NCI-H82 treated with DMSO at 0.1 percent for 48 hours (cell line): ENCODE measurements around the gene PCNX2.

Experiments used
- DNase-seq: peaks from one replicate; lab custom pipeline; 2025; ENCODE audit not compliant: unreplicated experiment; lab: John Stamatoyannopoulos, UW

The PCNX2 gene

DNA sequence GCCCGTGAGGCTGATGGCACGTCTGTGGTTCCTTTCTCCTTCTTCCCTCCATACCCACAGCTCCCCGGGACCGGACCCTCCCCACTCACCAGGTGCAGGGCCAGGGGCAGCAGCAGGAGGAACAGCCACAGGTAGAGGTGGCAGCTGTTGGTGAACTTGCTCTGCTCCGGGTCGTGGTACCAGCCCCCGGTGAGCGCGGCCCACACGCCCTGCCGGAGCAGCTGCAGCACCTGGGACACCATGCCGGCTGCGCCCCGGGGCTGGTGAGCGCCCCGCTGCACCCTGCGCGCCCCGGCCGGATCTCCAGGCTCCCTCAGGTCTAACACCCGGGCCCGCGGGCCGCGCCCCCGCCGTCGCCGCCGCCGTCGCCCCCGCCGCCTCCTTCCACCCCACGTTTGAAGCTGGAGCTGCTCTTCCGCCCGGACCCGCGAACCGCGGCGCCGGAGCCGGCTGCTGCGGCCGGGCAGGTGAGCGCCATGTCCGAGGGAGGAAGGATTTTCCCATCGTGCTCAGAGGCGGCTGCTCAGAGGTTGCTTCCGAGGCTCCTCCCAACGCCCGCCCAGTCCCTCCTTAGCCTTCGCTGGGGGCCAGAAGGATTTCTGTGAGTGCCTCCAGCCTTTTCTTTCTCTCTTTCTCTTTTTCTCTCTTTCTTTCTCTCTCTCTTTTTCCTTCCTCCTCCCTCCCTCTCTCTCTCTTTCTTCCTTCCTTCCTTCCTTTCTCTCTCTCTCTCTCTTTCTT is at the start of gene PCNX2:
Gene PCNX2 (minus strand): TSS at position 489 of the 738 bp plus-strand sequence. CDS start 247 bp downstream, at position 242.
- peak; percentile 8 for DNase-seq

DNA sequence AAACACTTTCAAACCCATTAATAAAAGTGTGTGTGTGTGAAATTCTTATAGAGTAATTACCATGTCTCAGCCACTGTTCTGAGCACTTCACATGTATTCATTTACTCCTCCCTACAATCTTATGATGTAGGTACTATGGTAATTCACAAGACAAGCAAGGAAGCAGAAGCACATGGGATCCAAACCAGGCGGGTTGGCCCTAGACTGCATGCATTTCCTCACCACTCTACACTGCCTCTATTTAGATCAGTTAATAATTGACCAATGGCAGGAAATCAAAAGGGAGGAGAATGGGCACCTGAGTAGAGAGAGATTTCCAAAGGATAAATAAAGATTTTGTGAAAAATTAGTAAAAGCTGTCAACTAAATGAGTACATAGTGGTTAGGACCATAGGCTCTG is 47.7 kb upstream of the PCNX2 start:
- DNase-seq: no peak

GRCh38 chr1:233342086-233342485 is 46.6 kb upstream of the PCNX2 start:
- no peak for DNase-seq

DNA sequence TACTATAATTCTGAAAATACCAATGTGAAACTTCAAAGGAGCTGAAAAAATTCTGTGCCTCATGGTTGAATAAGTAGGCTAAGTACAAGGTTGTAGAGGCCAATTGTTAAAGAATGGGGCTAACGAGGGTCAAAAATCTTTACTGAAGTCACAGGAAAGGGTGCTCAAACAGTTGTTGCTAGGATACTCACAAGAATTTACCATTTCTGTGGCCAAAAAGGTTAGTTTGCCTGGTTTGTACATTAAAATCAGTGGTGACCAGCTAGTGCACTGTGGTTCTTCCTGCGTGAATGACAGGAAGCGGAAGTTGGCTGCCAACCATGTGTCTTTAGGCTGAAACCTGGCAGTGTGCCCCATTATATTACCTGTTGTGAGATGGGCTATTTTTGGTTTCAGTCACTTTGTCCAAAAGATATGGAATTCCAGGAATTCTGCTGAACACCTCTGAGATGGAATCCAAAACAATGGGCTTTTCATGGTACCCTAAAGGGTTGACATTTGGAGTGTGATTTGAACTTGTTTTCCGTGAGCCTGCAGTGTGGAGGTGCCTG is 45.5 kb upstream of the PCNX2 start:
- no peak for DNase-seq

- no peak for DNase-seq
Measured at GRCh38 chr1:233340031-233340555, 44.6 kb upstream of the PCNX2 start.

DNA sequence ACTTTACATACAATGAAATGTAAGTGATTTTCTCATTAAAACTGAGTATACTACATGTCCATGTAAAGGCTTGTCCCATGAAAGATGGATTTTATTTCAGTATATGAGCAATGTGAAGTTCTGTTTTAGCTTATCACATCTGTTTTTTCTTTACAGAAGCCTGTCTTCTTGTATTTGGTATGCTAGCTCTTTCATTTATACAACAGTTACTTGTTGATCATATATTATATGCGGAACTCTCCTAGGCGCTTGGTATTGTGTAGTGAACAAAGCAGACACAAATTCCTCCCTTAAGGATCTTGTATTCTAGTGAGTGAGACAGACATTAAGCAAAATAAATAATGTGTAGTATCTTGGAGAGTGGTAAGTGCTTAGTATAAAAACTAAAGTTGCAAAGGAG is 42.6 kb upstream of the PCNX2 start:
- DNase-seq: no peak

- no peak for DNase-seq
Measured at GRCh38 chr1:233337505-233337904, 42.0 kb upstream of the PCNX2 start.

- DNase-seq: no peak
Measured at GRCh38 chr1:233336554-233337456, 41.3 kb upstream of the PCNX2 start.

GRCh38 chr1:233334092-233334491 is 38.6 kb upstream of the PCNX2 start:
- peak; percentile 58 for DNase-seq

GRCh38 chr1:233333086-233333485 is 37.6 kb upstream of the PCNX2 start:
- DNase-seq: no peak

GRCh38 chr1:233331676-233332519 is 36.4 kb upstream of the PCNX2 start:
- no peak for DNase-seq

- DNase-seq: no peak
Measured at GRCh38 chr1:233328142-233328921, 32.8 kb upstream of the PCNX2 start.

- DNase-seq: no peak
Measured at GRCh38 chr1:233327651-233328141, 32.2 kb upstream of the PCNX2 start, which contains the start of gene MAP3K21. Gene MAP3K21 (plus strand): TSS chr1:233327724. CDS start chr1:233328029, 305 bp downstream.

DNA sequence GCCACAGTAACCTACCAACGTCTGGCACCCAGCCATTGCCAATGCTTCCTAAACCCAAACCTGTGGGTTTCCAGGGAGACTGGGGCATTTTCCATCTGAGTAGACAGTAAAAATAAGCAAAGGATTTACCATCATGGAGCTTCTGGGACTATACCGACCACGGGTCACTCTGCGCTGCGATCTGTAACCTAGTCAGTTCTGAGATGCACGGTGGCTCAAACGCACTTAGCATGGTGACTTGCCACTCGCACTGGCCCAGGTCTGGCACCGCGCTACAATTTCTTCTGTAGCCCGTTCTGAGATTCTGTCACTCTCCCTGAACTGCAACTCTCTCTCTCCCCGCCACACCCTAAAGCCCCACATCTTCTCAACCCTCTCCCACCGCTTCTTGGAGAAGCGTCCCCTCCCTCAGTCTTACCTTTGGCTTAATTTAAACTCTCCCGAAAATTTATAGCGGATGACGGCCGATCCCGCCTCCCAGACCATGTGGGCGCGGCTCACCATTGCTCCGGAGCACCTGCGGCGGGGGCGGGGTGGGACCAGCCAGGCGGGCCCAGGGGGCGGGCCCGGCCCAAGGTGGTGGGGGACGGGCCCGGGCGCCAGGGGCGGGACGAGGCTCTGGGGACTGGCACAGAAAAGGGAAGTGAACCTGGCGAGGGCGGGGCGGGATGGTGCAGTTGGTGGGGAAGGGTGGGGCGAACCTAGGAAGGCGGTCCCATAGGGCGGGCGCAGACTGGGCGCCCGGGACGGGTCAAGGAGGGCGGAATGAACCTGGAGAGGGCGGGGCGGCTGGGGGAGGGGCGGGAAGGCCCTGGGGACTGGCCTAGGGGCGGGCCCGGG is 31.5 kb upstream of the PCNX2 start:
- DNase-seq: peak; percentile 84

- DNase-seq: no peak
Measured at GRCh38 chr1:233326319-233326718, 30.8 kb upstream of the PCNX2 start.

- DNase-seq: no peak
Measured at GRCh38 chr1:233323718-233324117, 28.2 kb upstream of the PCNX2 start.

- no peak for DNase-seq
Measured at GRCh38 chr1:233320023-233320422, 24.5 kb upstream of the PCNX2 start.

DNA sequence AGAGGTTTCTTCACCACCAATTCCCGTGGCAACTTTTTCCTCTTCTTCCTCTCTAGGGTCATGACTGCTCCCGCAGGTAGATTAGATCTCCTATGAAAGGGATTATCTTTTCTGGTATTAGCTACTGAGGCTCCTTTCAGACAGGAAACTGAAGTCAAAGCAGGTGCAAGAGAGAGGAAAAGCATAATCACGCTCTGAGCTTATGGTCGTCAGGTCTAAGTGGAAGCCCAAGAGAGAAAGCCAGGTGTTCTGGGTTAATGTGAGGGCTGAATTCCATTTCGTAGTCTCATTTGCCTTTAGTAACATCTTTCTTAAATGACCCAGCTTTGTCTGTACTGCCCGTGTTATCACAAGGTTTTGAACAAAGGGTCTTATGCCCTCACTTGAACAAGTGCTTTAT is 23.7 kb upstream of the PCNX2 start:
- DNase-seq: no peak

- no peak for DNase-seq
Measured at GRCh38 chr1:233316473-233316872, 20.9 kb upstream of the PCNX2 start.
